HepG2 (cell line): ENCODE measurements around the gene MSI2. TPM values are rescaled to one million over a fixed set of nuclear protein-coding genes. Genes with fewer than 3 reads are reported as not detected.

Experiments
- ATF7-NPFF ChIP-seq: sonication (generic); formaldehyde crosslinking; IDR thresholded peaks from 2 replicates; pipeline ENCODE4 v1.8.1; 2023; ENCODE audit warnings: mild to moderate bottlenecking, low read depth, missing genetic modification reagents, moderate library complexity
- ATRX ChIP-seq: sonication (generic); formaldehyde crosslinking; IDR thresholded peaks from 2 replicates; pipeline ENCODE4 v1.4.0; 2020; ENCODE audit warnings: missing genetic modification reagents, borderline replicate concordance
- CENPT ChIP-seq: sonication (generic); formaldehyde crosslinking; IDR thresholded peaks from 2 replicates; pipeline ENCODE4 v1.8.0; 2022; ENCODE audit warnings: low read depth, mild to moderate bottlenecking, moderate library complexity, missing genetic modification reagents
- ELF1 ChIP-seq: sonication (generic); formaldehyde crosslinking; IDR thresholded peaks from 2 replicates; pipeline ENCODE4 v1.4.0; 2020; ENCODE audit warnings: missing genetic modification reagents
- ELF3 ChIP-seq: IDR thresholded peaks from 2 replicates; pipeline ENCODE4 v1.6.1; 2016; ENCODE audit warnings: missing genetic modification reagents, missing compliant biosample characterization
- FOXA3 ChIP-seq: IDR thresholded peaks from 2 replicates; pipeline ENCODE4 v1.6.1; 2016; ENCODE audit warnings: missing genetic modification reagents, missing compliant biosample characterization
- FOXC1 ChIP-seq: sonication (generic); formaldehyde crosslinking; IDR thresholded peaks from 2 replicates; pipeline ENCODE4 v1.8.0; 2022; ENCODE audit warnings: mild to moderate bottlenecking, missing genetic modification reagents, borderline replicate concordance
- HMG20A ChIP-seq: IDR thresholded peaks from 2 replicates; pipeline ENCODE4 v1.6.1; 2016; ENCODE audit warnings: borderline replicate concordance
- HOXA5 ChIP-seq: sonication (generic); formaldehyde crosslinking; IDR thresholded peaks from 2 replicates; pipeline ENCODE4 v1.4.0; 2020; ENCODE audit warnings: missing genetic modification reagents
- MAFK ChIP-seq, 2 experiments: IDR thresholded peaks in 1 of 2; conservative IDR thresholded peaks in 1 of 2; 2 replicates each; pipeline ENCODE4 v1.6.1; 2011; ENCODE audit warnings: improper control_type of control experiment in 2 of 2, low read length in 2 of 2
- NR2F6 ChIP-seq, 2 experiments: IDR thresholded peaks; 2 replicates each; pipeline ENCODE4 v1.6.1; 2016; ENCODE audit warnings: antibody characterized with exemption in 1 of 2, mild to moderate bottlenecking in 1 of 2
- RBM39 ChIP-seq: fragments of 200-400 bp; formaldehyde crosslinking; IDR thresholded peaks from one replicate; pipeline ENCODE4 v1.6.1; 2018; ENCODE audit warnings: antibody characterized with exemption, mild to moderate bottlenecking, low read depth, low read length; ENCODE audit not compliant: poor library complexity, severe bottlenecking
- SAP130 ChIP-seq: IDR thresholded peaks from 2 replicates; pipeline ENCODE4 v1.6.1; 2016; ENCODE audit warnings: low read depth
- SMAD9 ChIP-seq: sonication (generic); formaldehyde crosslinking; IDR thresholded peaks from 2 replicates; pipeline ENCODE4 v1.5.1; 2020; ENCODE audit warnings: mild to moderate bottlenecking, missing genetic modification reagents
- SNRNP70 ChIP-seq: fragments of 200-400 bp; formaldehyde crosslinking; IDR thresholded peaks from 2 replicates; pipeline ENCODE4 v1.6.1; 2017; ENCODE audit warnings: mild to moderate bottlenecking, low read depth, low read length, moderate library complexity
- SRSF1 ChIP-seq: fragments of 200-400 bp; formaldehyde crosslinking; optimal IDR thresholded peaks from 2 replicates; pipeline ENCODE3; 2017; ENCODE audit warnings: mild to moderate bottlenecking, low read depth, low read length, moderate library complexity
- TEAD3 ChIP-seq: optimal IDR thresholded peaks from 2 replicates; pipeline ENCODE3; 2016; ENCODE audit warnings: borderline replicate concordance
- TOPORS ChIP-seq: sonication (generic); formaldehyde crosslinking; IDR thresholded peaks from 2 replicates; pipeline ENCODE4 v1.8.0; 2023; ENCODE audit warnings: mild to moderate bottlenecking, missing genetic modification reagents
- ZFP62 ChIP-seq: sonication (generic); formaldehyde crosslinking; IDR thresholded peaks from 2 replicates; pipeline ENCODE4 v1.4.0; 2020; ENCODE audit warnings: missing genetic modification reagents
- ZNF234 ChIP-seq: sonication (generic); formaldehyde crosslinking; conservative IDR thresholded peaks from 2 replicates; pipeline ENCODE4 v1.5.1; 2020; ENCODE audit warnings: mild to moderate bottlenecking, missing genetic modification reagents
- ZNF354B ChIP-seq: sonication (generic); formaldehyde crosslinking; IDR thresholded peaks from 2 replicates; pipeline ENCODE4 v1.8.0; 2022; ENCODE audit warnings: mild to moderate bottlenecking, missing genetic modification reagents
- ZNF501 ChIP-seq: sonication (generic); formaldehyde crosslinking; IDR thresholded peaks from 2 replicates; pipeline ENCODE4 v1.5.1; 2020; ENCODE audit warnings: mild to moderate bottlenecking, moderate library complexity, missing genetic modification reagents
- polyA plus RNA-seq, 8 experiments: library from polyadenylated mRNA; depleted of rRNA in 3 of 8; stranded (reverse) in 7 of 8; unstranded in 1 of 8; fragments of >200 nt; fragmentation: Illumina TruSeq in 4 of 8; extraction: Trizol in 4 of 8; gene quantifications; 2 replicates each; pipeline versions ENCODE4 v1.2.1 to v1.2.3, GENCODE V29; 2011 to 2016; ENCODE audit warnings: low read depth in 4 of 8, missing spikeins in 1 of 8, mixed read lengths in 1 of 8; ENCODE audit not compliant: insufficient read depth in 1 of 8
- total RNA-seq, 5 experiments: library from RNA; depleted of rRNA; stranded (reverse); fragments of >200 nt; fragmentation: Illumina TruSeq; extraction: Trizol; gene quantifications; 2 replicates each; pipeline ENCODE4 v1.2.3, GENCODE V29; 2016; ENCODE audit warnings: low read depth in 1 of 5
- TF ChIP-seq, protein P1 (sequence below): sonication (generic); IDR thresholded peaks from 2 replicates; pipeline ENCODE4 v1.6.1; 2016; ENCODE audit warnings: low read depth, borderline replicate concordance
- TF ChIP-seq, protein P2 (sequence below): fragments of 450-650 bp; IDR thresholded peaks from 2 replicates; pipeline ENCODE4 v1.6.1; 2017
- TF ChIP-seq, protein P3 (sequence below): sonication (generic); formaldehyde crosslinking; IDR thresholded peaks from 2 replicates; pipeline ENCODE4 v1.5.0; 2020; ENCODE audit warnings: missing genetic modification reagents
- TF ChIP-seq, protein P4 (sequence below): sonication (generic); formaldehyde crosslinking; IDR thresholded peaks from 2 replicates; pipeline ENCODE4 v1.8.1; 2023; ENCODE audit warnings: mild to moderate bottlenecking, missing genetic modification reagents, borderline replicate concordance
- TF ChIP-seq, protein P5 (sequence below): sonication (generic); formaldehyde crosslinking; IDR thresholded peaks from 2 replicates; pipeline ENCODE4 v1.5.0; 2020; ENCODE audit warnings: mild to moderate bottlenecking, missing genetic modification reagents

Gene MSI2
- total and polyA plus RNA-seq, 2 of the 13 experiments (the other 11 are each of a cell fraction or from before 2014, with no cell fraction given) = 77.5 to 78.4 TPM

DNA sequence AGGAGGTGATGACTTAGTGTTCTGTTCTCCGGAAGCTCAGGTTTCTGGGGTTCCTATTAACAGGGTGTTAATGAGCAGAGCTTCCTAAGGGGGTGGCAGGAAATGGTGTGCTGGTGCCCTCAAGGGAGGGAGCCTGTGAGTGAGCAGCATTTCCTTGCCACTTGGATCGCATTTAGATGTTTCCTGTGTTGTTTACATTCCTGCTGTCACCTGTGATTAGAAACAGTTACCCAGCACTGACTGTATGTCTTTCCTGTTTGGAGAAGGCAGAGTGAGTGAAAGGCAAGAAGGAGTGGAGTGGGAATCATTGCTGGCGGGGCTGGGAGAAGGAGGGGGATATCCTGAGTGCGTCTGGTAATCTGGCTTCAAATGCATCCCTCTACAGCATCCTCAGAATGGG is 274.2 kb downstream of the MSI2 start (continued):
- TF ChIP-seq, protein P1, sequence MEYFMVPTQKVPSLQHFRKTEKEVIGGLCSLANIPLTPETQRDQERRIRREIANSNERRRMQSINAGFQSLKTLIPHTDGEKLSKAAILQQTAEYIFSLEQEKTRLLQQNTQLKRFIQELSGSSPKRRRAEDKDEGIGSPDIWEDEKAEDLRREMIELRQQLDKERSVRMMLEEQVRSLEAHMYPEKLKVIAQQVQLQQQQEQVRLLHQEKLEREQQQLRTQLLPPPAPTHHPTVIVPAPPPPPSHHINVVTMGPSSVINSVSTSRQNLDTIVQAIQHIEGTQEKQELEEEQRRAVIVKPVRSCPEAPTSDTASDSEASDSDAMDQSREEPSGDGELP = peak; percentile 44; the same call in 1 of the 2 replicates
- TF ChIP-seq ATF7-NPFF (CRISPR knock-in tag) (no peak), CENPT (CRISPR knock-in tag) (no peak), ELF3 (CRISPR knock-in tag) (0 out of 2 replicates have a peak, but pooled peaks have one; percentile 21), SRSF1 (no peak), HMG20A (CRISPR knock-in tag) (peak; percentile 16; the same call in 1 of the 2 replicates), ATRX (CRISPR knock-in tag) (no peak), SMAD9 (CRISPR knock-in tag) (no peak), ZNF501 (no peak), HOXA5 (CRISPR knock-in tag) (no peak), ZNF354B (CRISPR knock-in tag) (no peak), TEAD3 (CRISPR knock-in tag) (peak; percentile 82), ELF1 (CRISPR knock-in tag) (no peak), FOXC1 (no peak), ZNF234 (CRISPR knock-in tag) (no peak), TOPORS (no peak), MAFK (conservative IDR thresholded peaks at IDR 0.05 in 1 of 2, IDR thresholded peaks at IDR 0.05 in 1 of 2; ENCODE audit: low read length in 2 of 2) (no peak), SNRNP70 (no peak), SAP130 (CRISPR knock-in tag) (peak; percentile 29; the same call in 1 of the 2 replicates), NR2F6 (IDR thresholded peaks at IDR 0.05) (no peak), NR2F6 (CRISPR knock-in tag; IDR thresholded peaks at IDR 0.05) (no peak), RBM39 (no peak), ZFP62 (CRISPR knock-in tag) (no peak), FOXA3 (peak; percentile 84)
- TF ChIP-seq, protein P2, sequence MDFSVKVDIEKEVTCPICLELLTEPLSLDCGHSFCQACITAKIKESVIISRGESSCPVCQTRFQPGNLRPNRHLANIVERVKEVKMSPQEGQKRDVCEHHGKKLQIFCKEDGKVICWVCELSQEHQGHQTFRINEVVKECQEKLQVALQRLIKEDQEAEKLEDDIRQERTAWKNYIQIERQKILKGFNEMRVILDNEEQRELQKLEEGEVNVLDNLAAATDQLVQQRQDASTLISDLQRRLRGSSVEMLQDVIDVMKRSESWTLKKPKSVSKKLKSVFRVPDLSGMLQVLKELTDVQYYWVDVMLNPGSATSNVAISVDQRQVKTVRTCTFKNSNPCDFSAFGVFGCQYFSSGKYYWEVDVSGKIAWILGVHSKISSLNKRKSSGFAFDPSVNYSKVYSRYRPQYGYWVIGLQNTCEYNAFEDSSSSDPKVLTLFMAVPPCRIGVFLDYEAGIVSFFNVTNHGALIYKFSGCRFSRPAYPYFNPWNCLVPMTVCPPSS = no peak
- TF ChIP-seq, protein P3, sequence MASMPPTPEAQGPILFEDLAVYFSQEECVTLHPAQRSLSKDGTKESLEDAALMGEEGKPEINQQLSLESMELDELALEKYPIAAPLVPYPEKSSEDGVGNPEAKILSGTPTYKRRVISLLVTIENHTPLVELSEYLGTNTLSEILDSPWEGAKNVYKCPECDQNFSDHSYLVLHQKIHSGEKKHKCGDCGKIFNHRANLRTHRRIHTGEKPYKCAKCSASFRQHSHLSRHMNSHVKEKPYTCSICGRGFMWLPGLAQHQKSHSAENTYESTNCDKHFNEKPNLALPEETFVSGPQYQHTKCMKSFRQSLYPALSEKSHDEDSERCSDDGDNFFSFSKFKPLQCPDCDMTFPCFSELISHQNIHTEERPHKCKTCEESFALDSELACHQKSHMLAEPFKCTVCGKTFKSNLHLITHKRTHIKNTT (CRISPR knock-in tag) = no peak
- TF ChIP-seq, protein P4, sequence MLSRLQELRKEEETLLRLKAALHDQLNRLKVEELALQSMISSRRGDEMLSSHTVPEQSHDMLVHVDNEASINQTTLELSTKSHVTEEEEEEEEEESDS (CRISPR knock-in tag) = no peak
- TF ChIP-seq, protein P5, sequence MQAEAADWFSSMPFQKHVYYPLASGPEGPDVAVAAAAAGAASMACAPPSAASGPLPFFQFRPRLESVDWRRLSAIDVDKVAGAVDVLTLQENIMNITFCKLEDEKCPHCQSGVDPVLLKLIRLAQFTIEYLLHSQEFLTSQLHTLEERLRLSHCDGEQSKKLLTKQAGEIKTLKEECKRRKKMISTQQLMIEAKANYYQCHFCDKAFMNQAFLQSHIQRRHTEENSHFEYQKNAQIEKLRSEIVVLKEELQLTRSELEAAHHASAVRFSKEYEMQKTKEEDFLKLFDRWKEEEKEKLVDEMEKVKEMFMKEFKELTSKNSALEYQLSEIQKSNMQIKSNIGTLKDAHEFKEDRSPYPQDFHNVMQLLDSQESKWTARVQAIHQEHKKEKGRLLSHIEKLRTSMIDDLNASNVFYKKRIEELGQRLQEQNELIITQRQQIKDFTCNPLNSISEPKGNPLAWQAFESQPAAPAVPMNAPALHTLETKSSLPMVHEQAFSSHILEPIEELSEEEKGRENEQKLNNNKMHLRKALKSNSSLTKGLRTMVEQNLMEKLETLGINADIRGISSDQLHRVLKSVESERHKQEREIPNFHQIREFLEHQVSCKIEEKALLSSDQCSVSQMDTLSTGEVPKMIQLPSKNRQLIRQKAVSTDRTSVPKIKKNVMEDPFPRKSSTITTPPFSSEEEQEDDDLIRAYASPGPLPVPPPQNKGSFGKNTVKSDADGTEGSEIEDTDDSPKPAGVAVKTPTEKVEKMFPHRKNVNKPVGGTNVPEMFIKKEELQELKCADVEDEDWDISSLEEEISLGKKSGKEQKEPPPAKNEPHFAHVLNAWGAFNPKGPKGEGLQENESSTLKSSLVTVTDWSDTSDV (CRISPR knock-in tag) = no peak
